Right atrium auricular region (tissue), 2 donors: Measurements from ENCODE around the gene TNFRSF6B. TPM values are rescaled to one million over a fixed set of nuclear protein-coding genes. Genes with fewer than 3 reads are reported as not detected.

ENCODE experiments used
- DNase-seq: peaks from one replicate; pipeline ENCODE4 v3.0.0-alpha.2; 2019; ENCODE audit warnings: low spot score
- H3K27ac ChIP-seq, 2 donors: fragments of 200-600 bp; sonication (generic); 1 replicate in 1 of 2; 2 replicates in 1 of 2; pipeline ENCODE4 v1.5.1; 2016 to 2019
- H3K27me3 ChIP-seq, 2 donors: fragments of 200-600 bp; sonication (generic); one replicate each; pipeline versions ENCODE4 v1.5.1 to v1.6.0; 2017 to 2019
- H3K36me3 ChIP-seq: fragments of 200-600 bp; sonication (generic); one replicate; pipeline ENCODE4 v1.5.1; 2016
- H3K4me1 ChIP-seq, 2 donors: fragments of 200-600 bp; sonication (generic); one replicate each; pipeline versions ENCODE4 v1.5.1 to v1.6.0; 2017 to 2019
- H3K4me3 ChIP-seq, 2 donors: fragments of 200-600 bp; sonication (generic); 1 replicate in 1 of 2; 2 replicates in 1 of 2; pipeline ENCODE4 v1.5.1; 2017 to 2019; ENCODE audit warnings: mild to moderate bottlenecking in 1 of 2, moderate library complexity in 1 of 2
- H3K9me3 ChIP-seq, 2 donors: fragments of 200-600 bp; sonication (generic); one replicate each; pipeline ENCODE4 v1.5.1; 2019
- CTCF ChIP-seq, 2 donors: fragments of 200-600 bp; sonication (generic); IDR thresholded peaks; one replicate each; pipeline ENCODE4 v1.5.1; 2019; ENCODE audit warnings: antibody characterized with exemption in 2 of 2
- total RNA-seq, 2 donors: library from RNA; depleted of rRNA; stranded (reverse); fragments of >200 nt; gene quantifications; one replicate each; pipeline ENCODE4 v1.1.0, GENCODE V29; 2016

The TNFRSF6B gene
- total RNA-seq, 2 donors from 2014 or later, result 1.2 to 3.8 TPM

- Histone ChIP-seq H3K4me3 (no peak overlapping the region), H3K27me3 (no peaks in the 10 kb centered on the region), H3K4me1 (peaks cover 0 to 33% of the 10 kb centered on the region in 2 donors), H3K36me3 (peaks cover 27% of the 10 kb centered on the region), H3K27ac (no peak overlapping the region), H3K9me3 (no peaks in the 10 kb centered on the region)
- DNase-seq, result no peak
- no peak for TF ChIP-seq CTCF (IDR thresholded peaks at IDR 0.05)
These were observed 7.7 kb downstream of the TNFRSF6B start for GRCh38 chr20:63703976-63704748.

GRCh38 chr20:63704749-63705117, 8.3 kb downstream of the TNFRSF6B start:
- H3K9me3 ChIP-seq, result no peaks in the 10 kb centered on the region
- DNase-seq, result no peak
- no peak overlapping the region for H3K4me3 ChIP-seq
- no peaks in the 10 kb centered on the region for H3K27me3 ChIP-seq
- peaks cover 0 to 32% of the 10 kb centered on the region in 2 donors for H3K4me1 ChIP-seq
- TF ChIP-seq CTCF (IDR thresholded peaks at IDR 0.05), result no peak
- peaks cover 27% of the 10 kb centered on the region for H3K36me3 ChIP-seq
- H3K27ac ChIP-seq, result no peak overlapping the region

- no peak for DNase-seq
- H3K4me1 ChIP-seq, result peaks cover 0 to 29% of the 10 kb centered on the region in 2 donors
- peaks cover 27% of the 10 kb centered on the region for H3K36me3 ChIP-seq
- H3K27me3 ChIP-seq, result no peaks in the 10 kb centered on the region
- no peaks in the 10 kb centered on the region for H3K9me3 ChIP-seq
- TF ChIP-seq CTCF (IDR thresholded peaks at IDR 0.05), result no peak
- H3K4me3 ChIP-seq, result no peak overlapping the region
- H3K27ac ChIP-seq, result no peak overlapping the region
These were observed 9.0 kb downstream of the TNFRSF6B start for GRCh38 chr20:63705232-63706026.

GRCh38 chr20:63706027-63706695, 9.7 kb downstream of the TNFRSF6B start:
- no peak for DNase-seq
- H3K36me3 ChIP-seq, result peaks cover 28% of the 10 kb centered on the region
- H3K27me3 ChIP-seq, result no peaks in the 10 kb centered on the region
- no peaks in the 10 kb centered on the region for H3K9me3 ChIP-seq
- peak overlapping the region in 1 of 2 donors; percentile 96 for H3K4me3 ChIP-seq
- no peak for TF ChIP-seq CTCF (IDR thresholded peaks at IDR 0.05)
- peak overlapping the region in 1 of 2 donors; percentile 88 for H3K27ac ChIP-seq
- H3K4me1 ChIP-seq, result peaks cover 0 to 29% of the 10 kb centered on the region in 2 donors

- no peak for TF ChIP-seq CTCF (IDR thresholded peaks at IDR 0.05)
- Histone ChIP-seq H3K9me3 (no peaks in the 10 kb centered on the region), H3K27ac (peak overlapping the region; percentile 88 to 92), H3K4me1 (peaks cover 0 to 29% of the 10 kb centered on the region in 2 donors), H3K27me3 (no peaks in the 10 kb centered on the region), H3K4me3 (peak overlapping the region; percentile 81 to 96), H3K36me3 (peaks cover 35% of the 10 kb centered on the region)
- DNase-seq, result no peak
These were observed 10.6 kb downstream of the TNFRSF6B start for GRCh38 chr20:63706852-63707557.
